Right renal cortex interstitium (tissue), 3 donors: ENCODE measurements around the gene SLFN14. TPM values are rescaled to one million over a fixed set of nuclear protein-coding genes. Genes with fewer than 3 reads are reported as not detected.
A peak's percentile ranks its signal among the peaks of the same experiment; 100 is the strongest.
"Not testable (repeated sequence)": the region's sequence is repeated elsewhere in the genome, so short reads cannot be mapped to it uniquely, and the experiment has no call there.

Experiments used
- DNase-seq, 3 donors: peaks; one replicate each; pipeline ENCODE4 v3.0.0-alpha.2; 2013; ENCODE audit warnings: low read depth in 3 of 3, low spot score in 2 of 3
- polyA plus RNA-seq, 3 donors: library from polyadenylated mRNA; unstranded; fragments of 120-200 nt; gene quantifications; one replicate each; pipeline ENCODE4 v1.2.1, GENCODE V29; 2013; ENCODE audit not compliant: insufficient read length in 3 of 3

SLFN14 gene
- under 1 TPM; 0.18 to 0.29 (median 0.24) TPM for polyA plus RNA-seq

DNA sequence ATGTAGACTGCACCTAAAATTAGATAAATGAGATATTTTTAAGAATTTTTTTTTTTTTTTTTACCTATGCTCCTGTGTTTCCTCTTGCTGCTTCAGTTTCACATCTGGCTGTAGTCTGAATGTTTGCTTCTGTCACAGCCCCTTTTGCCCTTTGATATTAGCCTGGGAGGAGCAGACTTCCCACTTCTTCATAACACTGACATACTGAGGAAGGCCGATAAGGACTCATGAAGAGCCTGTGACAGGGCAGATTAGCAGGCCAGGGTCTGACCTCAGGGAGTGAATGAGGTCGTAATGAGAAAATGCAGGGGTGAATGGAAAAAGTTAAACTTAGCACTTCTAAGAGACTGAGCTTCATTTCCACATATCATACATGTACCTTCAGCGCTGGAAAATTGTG, at the start of gene SLFN14:
SLFN14 (minus strand) TSS at position 117 of the 400 bp plus-strand sequence. CDS start 2,757 bp downstream, outside the sequence.
- no peak for DNase-seq

DNA sequence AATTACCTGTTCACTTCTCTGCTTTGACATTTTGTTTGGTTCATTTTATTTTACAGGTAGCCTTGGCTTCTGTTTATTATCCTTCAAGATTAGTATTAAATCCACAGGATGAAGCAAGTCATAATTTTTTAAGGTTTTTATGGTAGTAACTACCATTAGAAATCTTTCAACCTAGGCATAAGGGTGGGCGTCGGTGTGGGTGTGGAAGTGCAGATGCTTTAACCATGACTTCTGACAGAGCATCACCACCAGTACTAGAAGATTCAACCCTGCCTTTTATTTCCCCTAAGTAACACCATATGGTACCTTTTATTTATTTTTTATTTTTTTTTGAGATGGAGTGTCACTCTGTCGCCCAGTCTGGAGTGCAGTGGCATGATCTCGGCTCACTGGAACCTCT, 49.2 kb upstream of the SLFN14 start:
- DNase-seq: no peak

DNA sequence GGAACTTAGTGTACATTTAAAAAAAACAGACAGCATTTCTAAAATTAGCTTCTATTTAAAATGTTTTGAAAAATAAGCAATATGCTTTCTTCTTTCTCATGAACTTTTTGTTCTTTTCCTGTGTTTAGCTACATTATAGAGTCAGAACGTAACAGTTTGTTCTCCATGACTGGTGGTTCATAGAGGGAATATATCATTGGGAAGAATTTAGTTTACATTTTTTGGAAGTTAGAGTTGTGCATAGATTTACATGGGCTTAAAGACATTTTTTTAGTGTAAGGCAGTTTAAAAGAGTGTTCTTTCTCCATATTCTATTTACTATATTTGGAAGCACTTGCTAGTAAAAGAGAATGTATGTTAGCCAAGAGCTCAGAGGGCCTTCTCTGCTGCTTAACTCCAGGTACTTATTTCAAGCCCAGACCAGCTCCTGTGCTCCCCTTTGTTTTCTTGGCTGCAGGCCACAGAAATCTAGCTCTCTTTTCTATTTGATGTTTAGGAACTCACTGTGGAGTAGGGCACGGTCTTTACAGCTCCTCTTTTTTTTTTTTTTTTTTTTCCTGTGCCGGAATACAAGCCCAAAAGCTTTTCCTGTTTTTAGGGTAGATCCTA, 46.7 kb upstream of the SLFN14 start:
- no peak for DNase-seq

DNA sequence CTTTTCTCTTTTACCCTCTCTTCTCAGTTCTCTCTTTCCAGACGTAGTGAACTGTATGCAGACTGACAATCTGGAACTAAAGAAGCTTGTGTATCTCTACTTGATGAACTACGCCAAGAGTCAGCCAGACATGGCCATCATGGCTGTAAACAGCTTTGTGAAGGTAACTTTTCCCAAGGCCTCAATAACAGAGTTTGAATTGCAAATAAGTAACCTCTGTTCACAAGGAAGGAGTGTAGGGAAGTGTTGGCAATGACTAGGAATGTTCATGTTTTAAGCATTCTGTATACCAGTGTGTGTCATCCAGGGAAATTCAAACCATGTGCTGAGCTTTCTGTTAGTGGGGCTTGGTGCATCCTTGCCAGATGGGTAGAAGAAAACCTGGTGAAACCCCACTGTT, 45.1 kb upstream of the SLFN14 start:
- no peak for DNase-seq

DNA sequence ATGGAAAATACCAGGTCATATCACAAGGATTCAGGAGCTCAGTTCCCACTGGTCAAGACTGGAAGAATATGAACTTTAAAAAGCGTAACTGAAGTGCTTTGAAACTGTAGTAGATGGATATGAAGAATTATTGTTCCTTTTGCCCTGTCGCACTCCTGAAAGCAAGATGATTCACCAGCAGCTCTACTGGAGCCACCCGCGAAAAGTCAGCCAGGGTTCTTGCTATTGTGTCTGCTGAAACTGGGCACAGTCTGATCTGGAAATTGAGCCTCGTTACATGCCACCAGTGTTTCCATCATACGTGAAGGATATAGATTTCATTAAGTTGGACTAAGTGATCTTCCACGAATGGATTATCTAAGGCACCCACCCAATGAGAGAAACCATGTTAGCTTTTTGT, 43.1 kb upstream of the SLFN14 start:
- no peak for DNase-seq

DNA sequence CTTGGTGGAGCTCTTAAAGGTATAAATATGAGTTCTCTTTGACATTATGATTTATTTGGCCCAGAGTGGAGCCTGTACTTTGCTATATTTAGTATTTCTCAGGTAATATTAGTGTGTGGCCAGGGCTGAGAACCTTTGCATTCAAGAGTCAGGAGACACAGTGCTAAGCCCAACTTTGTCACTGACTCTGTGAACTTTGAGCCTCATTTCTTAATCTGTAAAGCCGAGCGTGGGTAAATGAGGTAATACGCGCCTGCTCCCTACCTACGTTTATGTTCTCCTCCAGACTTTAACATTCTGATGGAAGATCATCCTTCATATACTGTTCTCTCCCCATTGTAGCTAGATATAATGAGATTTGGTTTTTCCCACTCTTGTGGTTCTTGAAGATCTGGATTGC, 37.0 kb upstream of the SLFN14 start:
- no peak for DNase-seq

DNA sequence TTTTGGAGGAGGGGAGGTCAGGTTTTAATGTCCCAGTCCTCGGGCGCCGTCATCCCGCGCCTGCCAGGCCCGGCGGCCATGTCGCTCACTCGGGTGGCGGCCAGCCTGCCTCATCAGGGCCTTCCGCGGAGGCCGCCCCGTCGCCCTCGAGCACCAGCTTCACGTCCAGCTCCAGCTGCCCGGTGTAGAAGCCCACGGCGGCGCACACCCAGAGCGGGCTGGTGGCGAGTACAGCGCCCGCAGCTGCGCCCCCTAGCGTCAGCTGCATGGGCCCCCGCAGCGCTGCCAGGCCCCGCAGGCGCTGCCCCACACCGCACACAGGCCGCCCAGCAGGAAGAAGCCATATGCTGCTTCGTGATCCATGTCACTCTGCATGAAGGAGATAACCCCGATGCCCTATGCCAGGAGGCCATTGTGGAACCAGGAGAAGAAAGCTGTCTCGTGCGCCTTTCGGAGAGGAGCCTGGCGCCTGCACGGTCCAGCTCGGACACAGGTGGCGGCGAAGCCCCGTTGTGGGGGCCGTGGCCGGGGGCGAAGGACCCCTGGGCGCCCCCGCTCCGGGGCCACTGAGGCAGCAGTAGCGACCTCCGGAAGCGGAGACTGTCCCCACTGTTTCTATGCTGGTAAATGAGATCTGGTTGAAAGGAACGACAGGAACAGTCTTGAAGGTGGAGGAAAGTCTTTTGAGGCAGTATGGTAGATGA, 36.1 kb upstream of the SLFN14 start:
- DNase-seq: no peak

DNA sequence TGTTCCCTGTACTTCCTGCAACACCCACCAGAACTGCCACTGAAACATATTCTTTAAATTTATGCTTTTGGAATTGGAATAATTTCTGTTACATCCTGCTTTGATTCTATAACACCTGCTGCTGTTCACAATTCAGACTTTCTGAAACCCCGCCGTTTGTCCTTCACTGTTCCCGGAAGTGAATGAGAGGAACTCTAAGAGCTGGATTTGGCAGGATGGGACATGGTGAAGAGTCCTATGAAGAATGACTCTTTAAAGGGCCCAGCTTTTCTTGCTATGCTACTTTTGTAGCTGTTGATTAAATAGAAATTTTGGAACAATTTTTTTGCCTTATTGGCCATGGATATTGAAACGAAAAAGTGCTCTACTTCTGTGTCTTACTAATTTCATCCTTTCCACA, 35.5 kb upstream of the SLFN14 start:
- no peak for DNase-seq

DNA sequence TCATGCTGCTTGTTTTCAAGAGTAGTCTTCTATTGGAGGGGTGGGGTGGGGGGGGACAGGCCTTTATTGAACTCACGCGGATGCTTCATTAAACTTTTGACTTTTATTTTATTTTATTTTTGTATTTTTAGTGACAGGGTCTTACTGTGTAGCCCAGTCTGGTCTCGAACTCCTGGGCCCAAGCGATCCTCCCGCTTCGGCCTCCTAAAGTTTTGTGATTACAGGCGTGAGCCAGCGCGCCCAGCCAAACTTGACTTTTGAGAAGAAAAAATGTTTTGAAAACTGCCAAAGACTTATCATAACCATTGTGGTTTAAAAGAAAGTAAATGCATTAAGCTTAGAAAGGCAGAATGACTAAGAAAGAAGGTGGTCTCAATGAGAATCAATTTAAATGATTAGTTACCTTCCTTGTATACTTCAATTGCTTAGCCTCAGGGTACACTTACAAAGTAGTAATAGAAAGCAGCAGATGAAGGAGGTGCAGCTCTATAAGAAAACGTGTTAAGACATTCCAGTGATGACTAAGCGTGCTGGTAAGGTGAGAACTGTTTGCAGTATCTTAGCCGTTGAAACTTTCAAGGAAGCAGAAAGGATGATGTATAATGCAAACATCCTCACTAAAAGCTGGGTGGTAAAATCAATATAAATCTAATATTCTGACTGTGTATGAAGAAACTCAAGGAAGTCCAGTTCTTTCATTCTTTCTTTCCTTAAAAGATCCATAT, 27.7 kb upstream of the SLFN14 start:
- DNase-seq: no peak

DNA sequence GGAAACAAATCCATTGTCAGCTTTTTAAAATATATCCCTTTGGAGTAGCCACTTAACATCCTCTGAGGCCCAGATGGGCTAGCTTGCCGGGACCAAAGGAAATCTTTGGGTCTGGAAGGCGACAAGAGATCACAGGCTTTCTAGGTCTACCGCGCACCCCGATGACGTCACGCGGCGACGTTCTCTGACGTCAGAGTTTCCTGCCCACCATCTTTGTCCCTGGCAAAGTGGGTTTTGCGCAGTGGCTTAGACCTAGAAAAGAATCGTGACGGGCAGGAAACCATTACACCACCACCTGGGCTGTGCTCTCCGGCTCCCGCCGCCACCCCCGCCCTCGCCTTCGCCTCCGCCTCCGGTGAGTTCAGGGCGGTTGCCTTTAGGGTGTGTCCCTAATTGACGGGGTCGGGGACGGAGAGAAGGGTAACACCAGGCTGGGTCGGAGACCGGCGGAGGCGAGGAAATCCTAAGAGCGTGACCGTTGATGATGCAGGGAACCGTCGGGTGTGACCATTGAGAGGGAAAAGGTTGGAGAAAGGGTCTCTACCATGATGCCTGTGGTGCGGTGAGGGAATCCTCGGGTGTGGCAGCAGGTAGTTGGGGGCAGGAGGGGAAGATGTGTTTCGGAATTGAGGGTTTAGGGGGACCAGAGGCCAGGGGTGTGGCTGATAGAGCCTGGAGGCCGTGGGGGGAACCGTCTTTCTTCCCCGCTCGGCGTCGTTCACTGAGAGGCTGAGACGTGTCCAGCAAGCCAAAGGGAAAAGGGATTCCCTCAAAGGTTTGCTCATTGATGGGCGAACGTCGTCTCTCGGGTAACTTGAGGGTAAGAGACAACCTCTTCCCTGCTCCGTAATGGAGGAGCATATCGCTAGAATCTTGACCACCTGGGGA, 26.7 kb upstream of the SLFN14 start, which contains the start of gene AP2B1:
AP2B1 (plus strand) TSS at position 249 of the 888 bp plus-strand sequence. CDS start 6,709 bp downstream, outside the sequence.
- peak; percentile 95 to 99 (median 96) for DNase-seq

DNA sequence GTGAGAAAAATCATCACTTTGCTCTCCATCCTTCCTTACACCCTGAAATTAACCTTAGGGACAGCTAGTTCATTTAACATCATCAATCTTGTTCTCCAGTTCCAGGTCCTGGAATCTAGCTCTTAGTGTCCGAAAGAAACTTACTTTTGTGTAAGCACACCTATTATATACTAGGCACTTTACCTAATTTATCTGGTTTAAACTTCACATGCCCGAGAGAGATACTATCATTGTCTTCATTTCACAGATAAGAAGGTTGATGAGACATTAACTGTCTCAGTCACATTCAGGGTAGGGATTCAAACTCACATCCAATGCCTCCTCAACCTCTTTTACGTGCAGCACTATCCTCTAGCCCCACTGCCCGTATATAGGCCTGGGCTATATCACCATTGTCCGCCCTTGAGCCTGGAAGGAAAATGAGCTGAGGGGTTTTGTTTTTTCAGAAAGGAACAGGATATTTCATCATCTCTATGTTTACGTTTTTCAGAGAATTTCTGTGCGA, 26.0 kb upstream of the SLFN14 start:
- DNase-seq: no peak

DNA sequence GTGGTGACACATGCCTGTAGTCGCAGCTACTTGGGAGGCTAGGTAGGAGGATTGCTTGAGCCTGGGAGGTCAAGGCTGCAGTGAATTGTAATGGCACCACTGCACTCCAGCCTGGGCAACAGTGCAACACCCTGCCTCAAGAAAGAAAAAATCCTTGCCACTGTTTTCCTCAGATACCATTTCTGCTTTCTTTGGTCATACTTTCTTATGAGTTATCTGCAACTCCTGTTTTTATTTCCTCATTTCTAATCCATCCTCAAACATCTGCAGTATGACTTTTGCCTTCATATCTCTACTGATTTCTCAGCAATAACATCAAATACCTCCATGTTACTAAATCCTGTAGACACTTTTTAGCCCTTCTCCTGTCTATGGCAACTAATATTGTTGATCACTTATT, 23.4 kb upstream of the SLFN14 start:
- DNase-seq: no peak

DNA sequence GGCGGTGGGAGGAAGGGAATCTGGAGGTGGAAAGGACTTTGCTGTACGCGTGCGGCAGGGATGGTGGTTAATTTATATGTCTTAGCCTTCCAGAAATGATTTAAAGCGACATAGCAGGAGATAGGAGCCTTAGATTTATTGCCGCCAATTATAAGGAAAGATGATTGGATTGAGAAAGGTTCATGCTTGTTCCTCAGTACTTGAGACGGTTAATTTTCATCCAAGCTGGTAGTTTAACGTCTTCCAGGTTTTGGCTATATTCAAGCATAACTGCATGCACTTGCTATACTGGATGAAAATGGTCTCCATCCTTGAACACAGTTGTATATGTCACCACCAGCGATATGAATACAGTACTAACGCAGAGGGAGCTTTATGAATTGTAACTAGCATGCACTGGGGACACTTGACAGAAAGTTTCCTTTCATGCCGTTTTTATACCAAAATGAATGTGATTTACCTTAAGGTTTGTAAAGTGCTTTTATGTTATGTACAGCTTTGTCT, 18.4 kb upstream of the SLFN14 start:
- DNase-seq: no peak

DNA sequence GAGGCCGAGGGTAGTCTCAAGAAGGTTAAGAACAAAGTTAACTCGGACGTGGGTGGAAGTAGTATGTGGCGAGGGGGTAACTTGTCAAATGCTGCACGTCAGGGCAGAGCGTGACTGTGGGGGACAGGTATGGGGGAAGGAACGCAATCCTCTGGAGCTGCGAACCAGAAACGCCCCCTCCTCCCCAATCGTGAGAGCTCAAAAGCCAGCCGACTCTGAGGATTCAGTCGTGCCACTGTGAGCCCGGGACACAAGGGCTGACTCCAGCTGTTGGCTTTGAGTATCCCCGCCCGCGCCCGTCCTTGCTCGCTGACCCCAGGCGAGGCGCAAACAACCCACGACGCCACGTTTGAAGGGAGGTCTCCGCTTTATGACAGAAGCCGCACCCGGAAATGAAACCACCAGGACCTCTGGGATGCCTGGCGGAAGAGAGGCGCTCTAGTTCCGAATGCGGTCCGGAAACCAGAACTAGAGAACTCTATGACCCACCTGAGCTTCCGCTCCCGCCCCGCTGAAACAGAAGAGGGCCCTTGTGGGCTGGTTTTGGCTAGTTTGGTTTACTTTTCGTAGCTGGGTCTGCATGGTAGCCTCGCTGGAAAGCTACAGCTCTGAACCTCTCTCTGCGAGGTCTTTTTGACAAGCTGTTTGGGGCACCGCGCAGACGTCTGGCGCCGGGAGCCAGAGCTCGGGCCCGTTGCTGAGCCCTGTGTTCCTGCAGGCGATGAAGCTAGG, 17.7 kb upstream of the SLFN14 start, which contains the start of gene PEX12:
PEX12 (minus strand) TSS at position 375 of the 732 bp plus-strand sequence. CDS start 550 bp downstream, outside the sequence.
- DNase-seq: peak; percentile 78 to 89 (median 88)

DNA sequence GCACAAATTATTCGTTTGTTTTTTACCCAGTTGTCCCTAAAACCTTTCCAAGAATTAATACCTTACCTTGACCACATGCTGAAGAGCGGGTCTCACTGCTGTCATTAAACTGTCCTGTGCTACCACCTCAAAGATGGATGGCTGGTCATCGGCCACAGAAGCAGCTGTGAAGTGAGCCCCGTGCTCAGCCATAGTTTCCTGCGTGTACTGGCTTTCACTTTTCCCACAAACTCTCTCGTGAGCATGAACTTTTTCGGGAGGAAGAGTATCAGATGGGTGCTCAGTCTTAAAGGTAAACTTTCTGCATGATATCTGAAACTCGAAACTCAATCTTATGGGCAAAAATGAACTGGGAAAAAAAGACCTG, 17.2 kb upstream of the SLFN14 start:
- no peak for DNase-seq

DNA sequence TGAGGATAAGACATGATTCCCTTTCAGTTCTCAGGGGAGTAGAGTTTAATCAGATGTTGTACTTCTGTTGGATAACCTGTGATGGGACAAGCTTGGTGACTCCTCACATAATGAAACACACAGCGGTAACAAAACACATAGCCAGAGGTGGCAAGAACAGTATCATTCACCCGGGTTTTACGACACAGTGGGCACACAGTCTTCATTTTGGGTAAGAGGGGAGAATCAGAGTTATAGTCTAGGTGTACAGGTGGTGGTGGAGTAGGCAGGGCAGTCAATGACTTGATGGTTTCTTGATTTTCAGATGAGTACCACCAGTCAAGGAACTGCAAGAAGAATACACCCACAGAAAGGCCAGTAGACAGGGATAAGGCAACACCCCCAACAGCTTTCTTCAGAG, 15.1 kb upstream of the SLFN14 start:
- no peak for DNase-seq

DNA sequence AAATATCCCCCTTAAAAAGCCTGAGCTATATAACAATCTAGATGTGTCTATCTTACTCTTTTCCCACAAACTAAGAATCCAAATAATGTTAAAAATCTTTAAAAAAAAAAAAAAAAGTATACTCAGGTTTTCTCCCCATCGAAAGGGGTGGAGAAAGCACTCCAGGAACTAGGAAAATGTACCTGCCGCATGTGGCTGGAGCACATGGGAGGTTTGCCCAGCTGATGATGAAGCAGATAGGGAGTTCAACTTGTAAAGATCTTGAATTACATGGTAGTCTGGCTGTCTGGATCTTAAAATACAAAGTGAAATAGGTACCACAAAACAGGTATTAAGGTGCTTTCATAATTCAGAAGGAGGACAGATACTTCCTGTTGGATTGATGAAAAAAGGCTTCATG, 8.8 kb upstream of the SLFN14 start:
- DNase-seq: no peak

DNA sequence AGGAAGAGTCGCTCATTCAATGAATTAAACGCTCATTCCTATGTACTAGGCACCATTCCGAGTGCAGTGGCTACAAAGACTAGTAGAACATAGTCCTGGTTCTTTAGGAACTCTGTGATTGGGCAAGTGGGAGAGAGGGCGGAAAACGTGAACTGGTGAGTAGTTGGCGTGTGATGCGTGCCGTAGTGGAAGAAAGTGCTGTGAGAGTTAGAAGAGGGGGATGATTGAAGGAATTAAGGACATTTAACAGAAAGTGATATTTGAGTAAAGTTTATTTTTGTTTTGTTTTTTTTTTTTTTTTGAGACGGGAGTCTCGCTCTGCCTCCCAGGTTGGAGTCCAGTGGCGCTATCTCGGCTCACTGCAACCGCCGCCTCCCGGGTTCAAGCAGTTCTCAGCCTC, 7.9 kb upstream of the SLFN14 start:
- no peak for DNase-seq

DNA sequence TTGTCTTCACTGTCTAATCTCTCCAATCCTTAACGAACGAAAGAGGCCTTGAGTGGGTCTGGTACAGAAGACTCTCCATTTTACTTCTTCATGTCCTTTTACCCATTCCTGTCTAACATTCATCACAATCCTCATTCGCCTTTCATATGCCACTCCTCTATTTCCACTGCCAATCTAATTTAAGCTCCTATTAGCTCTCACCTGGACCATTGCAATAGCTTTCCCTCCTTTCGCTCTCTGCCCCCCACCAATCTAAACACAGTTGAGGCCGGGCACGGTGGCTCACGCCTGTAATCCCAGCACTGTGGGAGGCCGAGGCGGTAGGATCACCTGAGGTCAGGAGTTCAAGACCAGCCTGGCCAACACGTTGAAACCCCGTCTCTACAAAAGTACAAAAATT, 6.3 kb upstream of the SLFN14 start:
- no peak for DNase-seq

DNA sequence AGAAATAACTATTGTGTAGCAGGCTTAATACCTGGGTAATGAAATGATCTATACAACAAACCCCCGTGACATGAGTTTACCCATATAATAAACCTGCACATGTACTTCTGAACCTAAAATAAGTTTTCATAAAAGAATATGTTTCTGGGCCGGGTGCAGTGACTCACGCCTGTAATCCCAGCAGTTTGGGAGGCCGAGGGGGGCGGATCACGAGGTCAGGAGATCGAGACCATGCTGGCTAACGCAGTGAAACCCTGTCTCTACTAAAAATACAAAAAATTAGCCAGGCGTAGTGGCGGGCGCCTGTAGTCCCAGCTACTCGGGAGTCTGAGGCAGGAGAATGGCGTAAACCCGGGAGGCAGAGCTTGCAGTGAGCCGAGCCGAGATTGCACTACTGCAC, 2.6 kb upstream of the SLFN14 start:
- not testable (repeated sequence) for DNase-seq
